ENCODE data around the gene FBXO8. TPM values are rescaled to one million over a fixed set of nuclear protein-coding genes. Genes with fewer than 3 reads are reported as not detected.

The FBXO8 gene
- total RNA-seq, 1 donor from 2014 or later: 12.8 TPM

- no peak overlapping the region for H3K4me3 Mint-ChIP-seq (ENCODE audit: low read depth)
- TF ChIP-seq, protein P1, sequence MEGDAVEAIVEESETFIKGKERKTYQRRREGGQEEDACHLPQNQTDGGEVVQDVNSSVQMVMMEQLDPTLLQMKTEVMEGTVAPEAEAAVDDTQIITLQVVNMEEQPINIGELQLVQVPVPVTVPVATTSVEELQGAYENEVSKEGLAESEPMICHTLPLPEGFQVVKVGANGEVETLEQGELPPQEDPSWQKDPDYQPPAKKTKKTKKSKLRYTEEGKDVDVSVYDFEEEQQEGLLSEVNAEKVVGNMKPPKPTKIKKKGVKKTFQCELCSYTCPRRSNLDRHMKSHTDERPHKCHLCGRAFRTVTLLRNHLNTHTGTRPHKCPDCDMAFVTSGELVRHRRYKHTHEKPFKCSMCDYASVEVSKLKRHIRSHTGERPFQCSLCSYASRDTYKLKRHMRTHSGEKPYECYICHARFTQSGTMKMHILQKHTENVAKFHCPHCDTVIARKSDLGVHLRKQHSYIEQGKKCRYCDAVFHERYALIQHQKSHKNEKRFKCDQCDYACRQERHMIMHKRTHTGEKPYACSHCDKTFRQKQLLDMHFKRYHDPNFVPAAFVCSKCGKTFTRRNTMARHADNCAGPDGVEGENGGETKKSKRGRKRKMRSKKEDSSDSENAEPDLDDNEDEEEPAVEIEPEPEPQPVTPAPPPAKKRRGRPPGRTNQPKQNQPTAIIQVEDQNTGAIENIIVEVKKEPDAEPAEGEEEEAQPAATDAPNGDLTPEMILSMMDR (IDR thresholded peaks at IDR 0.05; ENCODE audit: unreplicated experiment): no peak
- no peaks in the 10 kb centered on the region for H3K36me3 Mint-ChIP-seq (ENCODE audit: insufficient read depth)
- no peak for DNase-seq (ENCODE audit: low spot score, unreplicated experiment)
- H3K27ac Mint-ChIP-seq: peak overlapping the region; percentile 38
- peaks cover 11% of the 10 kb centered on the region for H3K4me1 Mint-ChIP-seq (ENCODE audit: low read depth)
- peaks cover 94% of the 10 kb centered on the region for H3K27me3 Mint-ChIP-seq
- H3K9me3 Mint-ChIP-seq (ENCODE audit: low read depth): no peaks in the 10 kb centered on the region
These were observed 67.3 kb downstream of the FBXO8 start for GRCh38 chr4:174215961-174216680.

GRCh38 chr4:174215057-174215456, 68.4 kb downstream of the FBXO8 start:
- DNase-seq (ENCODE audit: low spot score, unreplicated experiment): no peak
- H3K36me3 Mint-ChIP-seq (ENCODE audit: insufficient read depth): no peaks in the 10 kb centered on the region
- H3K27me3 Mint-ChIP-seq: peaks cover 98% of the 10 kb centered on the region
- TF ChIP-seq, protein P1 (IDR thresholded peaks at IDR 0.05; ENCODE audit: unreplicated experiment): no peak
- peaks cover 11% of the 10 kb centered on the region for H3K4me1 Mint-ChIP-seq (ENCODE audit: low read depth)
- no peaks in the 10 kb centered on the region for H3K9me3 Mint-ChIP-seq (ENCODE audit: low read depth)
- H3K27ac Mint-ChIP-seq: no peak overlapping the region
- no peak overlapping the region for H3K4me3 Mint-ChIP-seq (ENCODE audit: low read depth)

DNA sequence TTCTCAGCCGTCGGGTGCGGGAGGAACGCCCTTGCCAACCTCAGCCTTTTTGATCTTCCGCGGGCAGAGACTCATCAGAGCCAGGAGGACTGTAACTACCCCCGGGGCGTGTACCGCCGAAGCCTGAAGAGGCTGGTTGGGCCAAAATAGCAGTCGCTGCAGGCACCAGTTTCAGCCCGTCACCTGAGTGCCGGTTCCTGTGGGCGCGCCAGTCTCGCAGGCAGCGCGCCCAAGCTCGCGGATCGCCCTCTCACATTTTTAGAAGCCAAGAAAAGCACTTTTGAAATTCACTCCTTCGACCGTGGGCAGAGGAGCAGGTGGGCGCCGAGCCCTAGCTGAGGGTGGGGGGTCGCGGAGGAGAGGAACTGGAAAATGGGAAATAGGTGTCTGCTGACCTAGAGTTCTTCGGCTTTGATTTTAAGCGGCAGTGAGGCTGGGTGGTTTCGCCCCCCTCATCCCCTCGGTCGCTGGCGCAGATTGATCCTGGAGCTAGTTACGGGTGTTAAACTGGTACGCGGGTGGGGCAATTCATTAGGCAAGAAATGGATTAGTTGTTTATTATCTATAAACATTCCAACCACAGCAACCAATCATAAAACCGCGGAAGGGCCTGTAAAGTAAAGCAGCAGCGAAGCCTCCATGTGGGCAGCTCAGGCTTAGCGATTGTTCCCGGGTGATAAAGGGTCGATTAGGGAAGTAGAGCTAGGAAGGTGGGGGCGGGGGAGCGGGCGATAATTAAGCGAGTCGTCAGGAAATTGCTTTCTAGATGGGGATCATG, 69.2 kb downstream of the FBXO8 start:
- peaks cover 98% of the 10 kb centered on the region for H3K27me3 Mint-ChIP-seq
- peak overlapping the region; percentile 63 for H3K27ac Mint-ChIP-seq
- H3K4me3 Mint-ChIP-seq (ENCODE audit: low read depth): peak overlapping the region; percentile 23
- H3K9me3 Mint-ChIP-seq (ENCODE audit: low read depth): no peaks in the 10 kb centered on the region
- no peak for DNase-seq (ENCODE audit: low spot score, unreplicated experiment)
- peaks cover 11% of the 10 kb centered on the region for H3K4me1 Mint-ChIP-seq (ENCODE audit: low read depth)
- TF ChIP-seq, protein P1 (IDR thresholded peaks at IDR 0.05; ENCODE audit: unreplicated experiment): no peak
- no peaks in the 10 kb centered on the region for H3K36me3 Mint-ChIP-seq (ENCODE audit: insufficient read depth)

GRCh38 chr4:174213731-174214100, 69.8 kb downstream of the FBXO8 start:
- no peaks in the 10 kb centered on the region for H3K36me3 Mint-ChIP-seq (ENCODE audit: insufficient read depth)
- H3K9me3 Mint-ChIP-seq (ENCODE audit: low read depth): no peaks in the 10 kb centered on the region
- H3K4me3 Mint-ChIP-seq (ENCODE audit: low read depth): no peak overlapping the region
- peaks cover 98% of the 10 kb centered on the region for H3K27me3 Mint-ChIP-seq
- no peak overlapping the region for H3K27ac Mint-ChIP-seq
- H3K4me1 Mint-ChIP-seq (ENCODE audit: low read depth): peaks cover 11% of the 10 kb centered on the region
- DNase-seq (ENCODE audit: low spot score, unreplicated experiment): no peak
- TF ChIP-seq, protein P1 (IDR thresholded peaks at IDR 0.05; ENCODE audit: unreplicated experiment): no peak

- Mint-ChIP-seq H3K27me3 (peaks cover 90% of the 10 kb centered on the region), H3K4me1 (ENCODE audit: low read depth) (peaks cover 8% of the 10 kb centered on the region), H3K36me3 (ENCODE audit: insufficient read depth) (no peaks in the 10 kb centered on the region), H3K4me3 (ENCODE audit: low read depth) (no peak overlapping the region), H3K9me3 (ENCODE audit: low read depth) (no peaks in the 10 kb centered on the region), H3K27ac (peak overlapping the region; percentile 35)
- DNase-seq (ENCODE audit: low spot score, unreplicated experiment): no peak
- TF ChIP-seq, protein P1 (IDR thresholded peaks at IDR 0.05; ENCODE audit: unreplicated experiment): no peak
These were observed 71.4 kb downstream of the FBXO8 start for GRCh38 chr4:174212061-174212460.

All from progenitor cell of endocrine pancreas (in vitro differentiated cells).